ENCODE results near the gene LPP. TPM values are rescaled to one million over a fixed set of nuclear protein-coding genes. Genes with fewer than 3 reads are reported as not detected.

Gene LPP
- total RNA-seq, 1 experiment from 2014 or later: 20.2 TPM

DNA sequence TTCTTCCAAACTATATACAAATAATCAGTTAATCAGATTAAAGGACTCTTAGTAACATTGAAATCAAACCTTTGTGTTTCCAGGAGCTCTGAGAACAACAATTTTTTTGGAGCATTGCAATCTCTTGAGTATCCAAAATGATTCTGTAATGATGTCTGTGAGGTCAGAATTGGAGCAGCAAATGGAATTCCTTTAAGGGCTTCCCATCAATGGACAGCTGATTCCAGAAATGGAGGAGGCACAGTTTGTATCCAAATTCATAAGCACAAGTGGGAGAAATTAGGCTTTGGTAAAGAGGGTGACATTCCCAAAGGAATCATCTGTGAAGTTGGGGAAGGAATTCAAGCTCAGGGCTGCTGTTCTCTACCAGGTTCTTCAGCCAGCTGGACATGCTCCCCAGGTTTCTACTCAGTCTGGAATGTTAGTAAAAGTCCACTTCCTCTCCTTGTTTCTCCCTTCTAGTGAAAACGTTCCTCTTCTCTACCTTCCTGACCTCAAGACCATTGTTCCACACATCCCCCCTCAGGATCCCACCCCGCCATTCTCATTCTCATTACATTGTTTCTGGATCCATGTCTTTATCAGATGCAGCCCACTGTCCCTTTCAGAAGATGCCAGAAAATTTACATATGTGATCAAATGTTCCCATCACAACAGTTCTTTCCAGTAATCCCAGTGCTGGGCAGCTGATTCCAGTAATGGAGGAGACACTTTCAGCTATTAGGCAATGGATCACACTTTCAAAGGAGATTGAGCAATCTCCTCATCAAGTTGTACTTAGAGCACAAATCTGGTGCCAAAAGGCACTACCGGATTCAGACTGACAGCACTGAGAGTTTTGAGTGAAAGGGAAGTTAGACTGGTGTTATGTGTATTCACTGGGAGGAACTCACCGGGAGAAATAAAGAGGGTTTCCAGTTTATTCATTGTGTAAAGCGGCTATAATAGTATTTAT, 626.5 kb downstream of the LPP start:
- DNase-seq (ENCODE audit: low read depth, low spot score): no peak
- in situ Hi-C loops (cut with HindIII; ENCODE audit: low pct_unique_long_range_greater_than_20kb, low sequenced_read_pairs): no loop called here

DNA sequence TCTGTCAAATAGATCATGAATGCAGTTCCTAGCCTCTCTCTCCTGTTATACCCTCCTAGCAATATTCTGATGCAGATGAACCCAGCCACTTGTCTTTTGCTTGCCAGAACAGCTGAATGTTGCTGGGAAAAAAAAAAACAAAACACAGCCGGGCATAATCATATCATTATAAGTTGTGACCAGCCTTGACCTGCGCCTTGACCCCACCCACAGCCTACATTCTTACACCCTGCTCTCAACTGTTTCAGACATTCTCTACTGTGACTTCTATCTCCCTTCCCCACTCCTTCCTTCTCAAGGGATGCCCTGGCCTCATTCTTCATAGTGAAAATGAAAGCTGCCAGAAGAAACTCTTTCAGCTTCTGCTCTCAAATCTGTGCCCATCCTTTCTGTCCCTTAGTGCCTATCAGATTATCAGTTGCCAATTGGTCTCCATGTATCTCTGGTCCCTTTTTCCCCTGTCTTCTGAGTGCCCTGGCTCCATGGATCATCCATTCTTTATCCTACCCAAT, 628.7 kb downstream of the LPP start:
- no peak for DNase-seq (ENCODE audit: low read depth, low spot score)
- in situ Hi-C loops (cut with HindIII; ENCODE audit: low pct_unique_long_range_greater_than_20kb, low sequenced_read_pairs): no loop called here

DNA sequence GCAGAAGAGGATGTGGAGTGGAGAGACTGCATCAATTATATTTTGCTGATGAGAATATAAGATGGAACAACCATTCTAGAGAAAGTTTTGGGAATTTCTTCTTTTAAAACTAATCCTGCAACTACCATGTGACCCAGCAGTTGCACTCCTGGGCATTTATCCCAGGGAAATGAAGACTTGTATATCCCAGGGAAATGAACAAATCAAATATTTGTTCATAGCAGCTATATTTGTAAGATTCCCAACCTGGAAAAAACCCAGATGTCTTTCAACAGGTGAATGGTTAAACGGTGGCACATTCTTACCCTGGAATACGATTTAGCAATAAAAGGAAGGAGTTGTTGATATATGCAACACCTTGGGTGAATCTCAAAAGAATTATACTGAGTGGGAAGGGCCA, 632.5 kb downstream of the LPP start:
- in situ Hi-C loops (cut with HindIII; ENCODE audit: low pct_unique_long_range_greater_than_20kb, low sequenced_read_pairs): no loop called here
- DNase-seq (ENCODE audit: low read depth, low spot score): no peak

DNA sequence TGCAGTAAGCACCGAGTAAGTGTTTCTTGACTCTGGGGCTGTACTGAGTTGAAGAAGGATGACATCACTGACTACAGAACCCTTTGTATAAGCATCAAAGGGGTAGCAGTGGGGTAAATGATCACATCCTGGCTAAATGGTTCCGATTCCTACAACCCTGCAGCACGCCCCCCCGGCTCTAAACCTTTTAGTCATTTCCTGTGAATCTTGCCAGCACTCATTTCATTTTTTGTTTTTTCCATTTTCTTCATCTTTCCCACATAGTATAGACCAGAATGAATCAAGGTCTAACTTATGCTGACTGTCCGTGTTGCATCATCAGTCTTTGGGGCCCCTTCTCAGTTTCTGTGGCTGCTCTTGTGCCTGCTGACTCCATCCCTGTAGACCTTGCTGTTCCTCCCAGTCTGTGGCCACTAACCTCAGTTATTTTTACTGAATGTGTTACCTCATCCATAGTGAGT, 634.7 kb downstream of the LPP start:
- DNase-seq (ENCODE audit: low read depth, low spot score): no peak
- in situ Hi-C loops (cut with HindIII; ENCODE audit: low pct_unique_long_range_greater_than_20kb, low sequenced_read_pairs): no loop called here

DNA sequence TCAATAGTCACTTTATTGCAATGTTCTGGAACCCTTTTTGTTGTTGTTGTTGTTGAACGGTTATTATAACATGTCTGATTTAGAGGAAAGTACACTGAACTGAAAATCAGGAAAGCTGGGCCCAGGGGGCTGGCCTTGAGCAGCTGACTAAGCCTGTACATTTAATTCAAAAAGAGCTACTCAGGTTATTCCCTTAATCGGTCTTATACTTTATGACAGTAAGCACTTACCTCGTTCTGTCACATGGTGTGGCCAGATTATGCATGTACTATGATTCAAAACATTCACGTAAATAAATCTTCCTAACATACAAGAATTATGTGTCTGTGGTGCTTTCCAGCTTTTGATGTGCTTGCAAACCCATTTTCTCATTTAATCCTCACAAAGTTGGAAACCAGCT, 635.3 kb downstream of the LPP start:
- no peak for DNase-seq (ENCODE audit: low read depth, low spot score)
- in situ Hi-C loops (cut with HindIII; ENCODE audit: low pct_unique_long_range_greater_than_20kb, low sequenced_read_pairs): no loop called here

DNA sequence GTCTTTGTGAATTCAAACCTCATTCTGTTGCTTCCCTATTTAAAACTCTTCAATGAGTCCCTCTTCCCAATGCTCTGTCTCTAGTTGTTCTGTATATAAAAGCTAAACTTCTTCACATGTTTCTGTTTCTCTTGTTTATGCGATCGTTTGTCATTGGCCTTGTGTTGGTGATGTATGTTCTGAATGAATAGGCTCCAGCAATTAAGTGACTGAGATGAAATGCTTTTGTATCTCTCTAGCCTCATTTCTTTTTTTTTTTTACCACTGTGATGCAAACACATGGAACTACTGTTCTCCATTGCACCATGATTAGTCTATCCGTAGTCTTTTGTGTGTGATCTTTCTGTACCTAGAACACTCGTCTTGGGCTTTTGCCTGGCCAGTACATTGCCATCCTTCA, 637.4 kb downstream of the LPP start:
- no peak for DNase-seq (ENCODE audit: low read depth, low spot score)
- in situ Hi-C loops (cut with HindIII; ENCODE audit: low pct_unique_long_range_greater_than_20kb, low sequenced_read_pairs): no loop called here

DNA sequence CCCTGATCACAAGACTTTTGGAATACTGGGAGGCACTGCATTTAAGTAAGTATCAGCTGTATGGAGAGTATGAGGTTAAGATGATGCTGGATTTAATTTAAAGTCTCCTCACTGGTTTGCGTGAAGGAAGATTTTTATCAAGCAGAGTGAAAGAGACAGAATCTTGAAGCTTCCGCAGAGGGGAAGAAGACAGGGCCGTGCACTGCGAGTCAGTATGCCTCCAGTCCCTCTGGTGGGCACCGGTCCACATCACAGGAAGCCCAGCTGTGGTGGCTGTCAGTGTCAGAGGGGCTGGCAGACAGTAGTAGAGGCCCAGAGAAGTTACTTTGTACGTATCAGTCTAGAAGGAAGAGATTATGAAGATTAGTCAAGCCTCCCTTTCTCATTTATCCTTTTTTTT, 638.8 kb downstream of the LPP start:
- DNase-seq (ENCODE audit: low read depth, low spot score): no peak
- in situ Hi-C loops (cut with HindIII; ENCODE audit: low pct_unique_long_range_greater_than_20kb, low sequenced_read_pairs): no loop called here

DNA sequence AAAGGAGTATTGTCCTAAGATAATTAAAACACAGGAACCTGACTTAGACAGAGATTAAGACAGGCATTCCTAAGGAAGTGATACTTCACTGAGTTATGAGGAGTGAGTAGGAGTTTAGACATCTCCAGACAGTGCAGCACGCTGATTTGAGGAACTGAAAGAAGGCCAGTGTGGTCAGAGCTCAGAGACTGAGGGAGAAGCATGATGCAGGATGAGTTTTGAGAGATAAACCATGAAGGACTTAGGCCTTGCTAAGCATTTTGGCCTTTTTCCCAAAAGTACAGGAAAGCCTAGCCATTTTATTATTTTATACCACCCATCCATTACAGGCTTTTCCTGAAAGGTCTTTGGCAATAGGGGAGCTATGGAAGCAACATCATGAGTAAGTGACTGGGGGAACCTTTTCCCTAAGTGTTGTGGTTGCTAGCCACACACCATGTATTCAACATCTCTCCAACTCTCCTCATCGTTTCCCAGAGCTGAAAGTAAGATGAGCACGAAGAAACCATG, 642.2 kb downstream of the LPP start:
- no peak for DNase-seq (ENCODE audit: low read depth, low spot score)
- in situ Hi-C loops (cut with HindIII; ENCODE audit: low pct_unique_long_range_greater_than_20kb, low sequenced_read_pairs): no loop called here

DNA sequence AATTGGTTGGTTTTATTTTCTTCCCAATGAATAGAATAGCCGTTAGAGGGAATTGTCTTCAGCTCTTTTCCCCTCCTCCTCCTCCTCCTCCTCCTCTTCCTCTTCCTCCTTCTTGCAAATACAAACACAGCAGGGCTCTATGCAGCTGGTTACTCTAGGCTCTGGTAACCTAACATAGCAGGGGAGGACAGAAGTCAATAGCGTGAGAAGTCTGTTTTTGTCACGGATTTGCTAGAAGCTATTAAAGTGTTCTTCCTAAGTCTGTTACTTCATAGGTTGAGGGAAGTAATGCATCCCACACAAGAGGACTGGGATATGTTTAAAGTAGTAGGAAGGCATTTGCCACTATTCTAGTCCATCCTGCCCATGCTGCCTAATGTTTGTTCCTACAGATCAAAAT, 643.1 kb downstream of the LPP start:
- no peak for DNase-seq (ENCODE audit: low read depth, low spot score)
- in situ Hi-C loops (cut with HindIII; ENCODE audit: low pct_unique_long_range_greater_than_20kb, low sequenced_read_pairs): no loop called here

DNA sequence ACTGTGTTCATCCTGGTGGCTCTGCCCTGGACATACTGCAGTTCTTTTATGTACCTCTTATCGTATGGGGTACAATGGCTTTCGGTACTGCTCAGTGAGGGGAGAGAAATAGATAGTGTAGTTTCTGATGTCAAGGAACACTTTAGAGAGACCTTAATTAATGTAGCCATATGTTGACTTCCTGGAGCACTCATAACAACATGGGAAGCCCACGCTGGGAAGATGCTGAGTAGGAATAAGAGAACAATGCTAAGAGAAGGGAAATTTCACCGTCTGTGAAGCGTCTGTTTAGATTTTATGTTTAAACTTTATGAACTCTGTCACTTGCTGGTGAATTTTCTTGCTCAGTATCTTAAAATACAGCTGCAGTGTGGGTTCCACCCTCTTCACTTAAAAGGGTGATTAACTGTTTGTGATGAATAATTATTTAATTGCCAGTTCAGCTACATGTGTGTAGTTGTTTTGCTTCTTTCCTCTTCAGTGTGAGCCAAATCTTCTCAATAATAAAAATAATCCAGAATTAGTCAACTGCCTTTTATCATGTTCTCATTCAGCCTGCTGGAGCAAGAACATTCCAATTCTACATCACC, 644.7 kb downstream of the LPP start:
- DNase-seq (ENCODE audit: low read depth, low spot score): no peak
- in situ Hi-C loops (cut with HindIII; ENCODE audit: low pct_unique_long_range_greater_than_20kb, low sequenced_read_pairs): no loop called here

DNA sequence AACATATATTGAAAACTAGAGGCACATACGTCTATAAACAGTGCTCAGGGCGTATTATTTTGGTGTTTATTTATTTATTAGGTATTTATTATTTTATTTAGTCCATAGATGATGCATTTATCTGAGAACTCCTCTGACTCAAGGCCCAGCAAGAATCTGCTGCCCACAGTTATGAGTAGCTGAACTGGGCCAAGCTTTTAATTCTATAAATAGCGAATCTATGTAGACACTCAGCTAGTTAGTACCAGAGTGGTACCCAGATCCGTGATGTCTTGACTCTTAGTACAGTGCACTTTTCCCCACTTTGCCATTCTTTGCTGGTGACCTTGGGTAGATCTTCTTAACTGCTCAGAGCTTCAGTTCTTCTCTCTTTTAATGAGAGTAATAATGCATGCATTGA, 647.4 kb downstream of the LPP start:
- in situ Hi-C loops (cut with HindIII; ENCODE audit: low pct_unique_long_range_greater_than_20kb, low sequenced_read_pairs): no loop called here

DNA sequence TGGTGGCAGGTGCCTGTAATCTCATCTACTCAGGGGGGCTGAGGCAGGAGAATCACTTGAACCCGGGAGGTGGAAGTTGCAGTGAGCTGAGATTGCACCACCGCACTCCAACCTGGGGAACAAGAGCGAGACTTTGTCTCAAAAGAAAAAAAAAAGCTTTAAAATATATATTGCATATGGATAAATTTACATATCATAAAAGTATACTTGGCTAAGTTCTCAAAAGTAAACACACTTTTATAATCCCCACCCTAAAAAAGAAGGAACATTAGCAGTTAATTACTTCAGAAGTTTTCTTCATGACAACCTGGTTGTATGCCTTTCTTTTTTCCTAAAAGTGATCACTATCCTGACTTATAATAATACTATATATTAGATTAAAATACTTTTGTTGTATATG, 648.7 kb downstream of the LPP start:
- no peak for DNase-seq (ENCODE audit: low read depth, low spot score)
- in situ Hi-C loops (cut with HindIII; ENCODE audit: low pct_unique_long_range_greater_than_20kb, low sequenced_read_pairs): no loop called here

More for the DNA sequence above, 647.4 kb downstream of the LPP start:
- DNase-seq (ENCODE audit: low read depth, low spot score): no peak

DNA sequence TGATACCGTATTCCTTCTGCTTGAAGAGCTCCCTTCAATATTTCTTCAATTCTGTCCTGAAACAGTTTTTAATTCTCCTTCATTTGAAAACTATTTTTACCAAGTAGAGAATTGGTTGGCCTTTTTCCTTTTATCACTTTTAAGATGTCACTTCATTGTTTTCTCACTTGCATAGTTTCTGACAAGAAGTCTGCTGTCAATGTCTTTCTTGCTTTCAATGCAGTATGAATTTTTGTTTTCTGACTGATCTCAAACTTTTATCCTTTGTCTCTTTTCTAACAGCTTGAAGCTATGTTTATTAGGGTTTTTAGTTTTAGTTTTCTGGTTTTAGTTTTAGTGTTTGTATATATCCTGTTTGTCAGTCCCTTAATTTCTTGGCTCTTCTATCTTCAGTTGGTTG, 653.0 kb downstream of the LPP start:
- DNase-seq (ENCODE audit: low read depth, low spot score): peak; percentile 24

DNA sequence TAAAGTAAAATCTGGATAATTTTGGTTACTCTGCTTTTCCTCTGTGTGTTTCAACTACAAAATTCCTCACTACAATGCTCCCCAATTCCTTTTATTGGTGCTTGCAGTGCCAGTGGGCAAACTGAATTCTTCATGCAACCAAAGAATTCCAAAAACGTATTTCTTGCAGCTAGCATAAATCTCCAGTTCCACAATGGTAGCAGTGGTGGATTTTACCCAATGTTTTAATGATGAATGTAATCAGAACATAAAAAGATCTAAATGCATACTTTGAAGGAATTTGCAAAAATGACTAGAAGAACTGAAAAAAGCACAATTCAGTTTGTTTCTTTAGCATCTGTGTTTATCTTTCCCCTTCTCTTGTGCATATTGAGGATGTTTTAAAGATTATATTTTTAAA, 658.2 kb downstream of the LPP start:
- in situ Hi-C loops (cut with HindIII; ENCODE audit: low pct_unique_long_range_greater_than_20kb, low sequenced_read_pairs): no loop called here
- DNase-seq (ENCODE audit: low read depth, low spot score): no peak

More for the DNA sequence above, 653.0 kb downstream of the LPP start:
- in situ Hi-C loops (cut with HindIII; ENCODE audit: low pct_unique_long_range_greater_than_20kb, low sequenced_read_pairs): no loop called here

DNA sequence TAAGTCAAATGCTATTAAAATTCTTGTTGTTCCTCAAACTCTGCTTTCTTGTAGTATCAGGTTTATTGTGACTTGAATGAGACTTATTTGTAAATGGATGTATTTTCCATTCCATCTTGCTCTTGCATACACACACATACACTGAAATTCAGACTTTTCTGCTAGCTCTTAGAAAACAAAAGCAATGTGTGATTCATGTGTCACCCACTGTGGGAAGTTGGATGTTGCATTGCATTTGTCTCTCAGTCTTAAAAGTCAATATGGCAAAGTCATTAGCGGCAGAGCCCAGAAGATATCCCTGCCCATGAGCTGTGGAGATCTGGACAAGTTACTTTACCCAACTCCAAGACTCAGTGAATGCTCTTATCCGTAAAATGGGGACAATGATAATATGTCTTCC, 660.6 kb downstream of the LPP start:
- in situ Hi-C loops (cut with HindIII; ENCODE audit: low pct_unique_long_range_greater_than_20kb, low sequenced_read_pairs): no loop called here
- DNase-seq (ENCODE audit: low read depth, low spot score): no peak

DNA sequence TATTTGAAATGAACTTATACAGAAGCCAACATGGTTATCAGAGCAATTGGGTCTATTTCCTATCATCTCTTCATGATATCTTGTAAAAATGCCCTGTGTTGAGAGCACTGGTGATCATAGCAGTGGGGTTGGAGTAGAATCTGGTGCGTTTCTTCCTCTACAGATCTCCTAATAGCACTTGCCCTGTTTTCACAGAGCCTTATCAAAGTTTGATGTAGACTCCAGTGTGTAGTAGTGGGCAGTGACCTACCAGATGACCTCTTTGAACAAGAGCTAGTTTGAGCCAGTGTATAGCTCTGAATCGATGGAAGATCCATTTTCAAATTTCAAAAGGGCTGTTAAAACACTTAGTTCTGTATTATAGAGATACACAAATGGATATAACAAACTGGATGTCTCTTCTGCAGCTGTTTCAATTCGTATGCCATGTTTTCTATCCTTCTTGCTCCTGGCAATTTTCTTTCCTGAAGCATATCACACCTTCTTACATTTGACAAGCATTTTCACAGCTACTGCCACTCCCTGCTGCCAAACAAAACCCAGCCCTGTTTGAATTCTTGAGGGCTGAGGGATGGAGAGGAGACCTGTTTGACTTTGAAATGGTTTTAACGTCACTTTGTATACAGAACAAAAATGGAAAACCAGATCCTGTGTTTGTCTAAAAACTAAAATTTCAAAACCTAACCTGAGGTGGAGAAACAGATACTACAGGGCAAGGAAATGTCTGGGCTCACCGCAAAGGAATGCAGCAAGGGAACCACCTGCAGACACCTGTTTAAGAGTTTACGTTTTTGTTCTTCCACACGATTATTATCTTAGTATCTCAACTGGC, 663.4 kb downstream of the LPP start:
- DNase-seq (ENCODE audit: low read depth, low spot score): no peak
- in situ Hi-C loops (cut with HindIII; ENCODE audit: low pct_unique_long_range_greater_than_20kb, low sequenced_read_pairs): no loop called here

DNA sequence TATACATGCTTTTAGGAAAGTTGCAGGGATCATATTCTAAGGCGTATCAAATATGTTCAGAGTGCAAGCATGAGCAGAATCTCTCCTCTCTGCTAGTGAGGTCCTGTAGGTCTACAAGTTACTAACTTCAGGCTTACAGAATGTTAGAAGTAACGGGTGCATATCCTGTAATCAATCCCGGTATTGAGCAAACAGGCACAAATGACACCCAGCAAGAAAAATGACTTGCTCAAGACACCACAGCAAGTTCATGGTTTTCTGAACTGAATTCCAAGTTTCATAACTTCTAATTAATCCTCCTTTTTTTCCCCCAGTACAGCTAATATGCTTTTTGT, 663.9 kb downstream of the LPP start:
- no peak for DNase-seq (ENCODE audit: low read depth, low spot score)
- in situ Hi-C loops (cut with HindIII; ENCODE audit: low pct_unique_long_range_greater_than_20kb, low sequenced_read_pairs): no loop called here

DNA sequence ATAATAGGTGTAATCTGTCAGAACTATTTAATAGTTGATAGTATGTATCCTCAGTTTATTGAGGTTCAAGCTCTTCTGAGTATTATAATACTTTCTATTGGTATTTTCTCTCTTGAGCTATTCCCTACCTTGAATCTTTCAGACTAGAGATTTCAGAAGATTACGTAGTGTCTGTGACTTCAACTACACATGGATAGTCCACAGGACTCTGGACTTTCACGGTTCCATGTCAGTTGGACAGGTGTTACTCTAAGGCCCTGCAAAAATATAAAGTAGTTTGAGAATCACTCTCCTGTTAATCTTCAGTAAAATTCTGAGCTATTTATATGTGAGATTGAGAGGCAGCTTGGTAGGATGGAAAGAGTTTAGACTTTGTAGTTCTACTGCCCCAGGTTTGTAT, 664.3 kb downstream of the LPP start:
- in situ Hi-C loops (cut with HindIII; ENCODE audit: low pct_unique_long_range_greater_than_20kb, low sequenced_read_pairs): no loop called here
- no peak for DNase-seq (ENCODE audit: low read depth, low spot score)

Measured in SK-MEL-5 (cell line).